HepG2 (cell line): Measurements from ENCODE around the gene BACH2. TPM values are rescaled to one million over a fixed set of nuclear protein-coding genes. Genes with fewer than 3 reads are reported as not detected.

ENCODE experiments used
- ATAC-seq: fragments of 200-7000 bp; cut with Tn5 transposase; 3 replicates; pipeline ENCODE4 v1.9.1; 2020; ENCODE audit warnings: mild to moderate bottlenecking, moderate library complexity
- BruUV-seq: library from RNA; stranded (reverse); fragments of 400-500 nt; replicated peaks from 2 replicates; lab custom pipeline; 2021; lab: Mats Ljungman, UMichigan
- CTCF ChIA-PET: fragments of 300-600 bp; formaldehyde crosslinking; extraction: SDS; loops from one replicate; lab custom pipeline; 2021; ENCODE audit warnings: low total read pairs, inconsistent platforms, low intra/inter-chr PET ratio; lab: Yijun Ruan, JAX
- POLR2A ChIA-PET: fragments of 350-600 bp; sonication (Branson Sonifier 250); formaldehyde crosslinking; loops from one replicate; lab custom pipeline; 2020; ENCODE audit warnings: antibody characterized with exemption, inconsistent platforms; lab: Yijun Ruan, JAX
- DNase-seq: peaks from one replicate; pipeline ENCODE4 v3.0.0-alpha.2; 2015; ENCODE audit warnings: low spot score
- FAIRE-seq: peaks from 3 replicates; lab custom pipeline; 2011; peaks lifted over from hg19 to GRCh38; lab: Jason Lieb, UNC
- H2AFZ ChIP-seq: one replicate; pipeline ENCODE4 v1.6.1; 2011; ENCODE audit warnings: low read length, inconsistent platforms
- H3K27ac ChIP-seq: fragments of 300-600 bp; 3 replicates; pipeline ENCODE4 v1.8.0; 2011; ENCODE audit warnings: mixed run types, mild to moderate bottlenecking, mixed read lengths, low read length, inconsistent platforms; ENCODE audit not compliant: insufficient read depth; ENCODE audit errors: extremely low read length
- H3K27me3 ChIP-seq, 2 experiments: fragments of 200-600 bp in 1 of 2; 2 replicates in 1 of 2; 3 replicates in 1 of 2; pipeline versions ENCODE4 v1.6.0 to v1.8.0; 2011; ENCODE audit warnings: low read length in 2 of 2, mild to moderate bottlenecking in 2 of 2, moderate library complexity in 2 of 2, inconsistent platforms in 1 of 2; ENCODE audit not compliant: insufficient read depth in 2 of 2, control insufficient read depth in 1 of 2
- H3K36me3 ChIP-seq, 2 experiments: fragments of 200-600 bp in 1 of 2; replicated peaks in 1 of 2; 2 replicates in 1 of 2; 3 replicates in 1 of 2; pipeline versions ENCODE4 v1.5.1 to v1.8.0; 2011; ENCODE audit warnings: low read length in 2 of 2, inconsistent platforms in 1 of 2; ENCODE audit not compliant: insufficient read depth in 2 of 2, control insufficient read depth in 1 of 2
- H3K4me1 ChIP-seq: 2 replicates; pipeline ENCODE4 v1.5.1; 2012; ENCODE audit warnings: low read length, inconsistent platforms; ENCODE audit not compliant: insufficient read depth
- H3K4me2 ChIP-seq: 2 replicates; pipeline ENCODE4 v1.6.0; 2011; ENCODE audit warnings: low read depth, low read length, inconsistent platforms
- H3K4me3 ChIP-seq, 3 experiments: fragments of 200-600 bp in 1 of 3; sonication (generic), shearing (Covaris generic) in 1 of 3; replicated peaks in 1 of 3; 2 replicates each; pipeline ENCODE4 v1.5.1; 2011 to 2016; ENCODE audit warnings: low read length in 3 of 3, inconsistent platforms in 2 of 3, low read depth in 2 of 3, mild to moderate bottlenecking in 2 of 3, control low read depth in 1 of 3, mixed read lengths in 1 of 3; ENCODE audit not compliant: insufficient read depth in 1 of 3
- H3K79me2 ChIP-seq: one replicate; pipeline ENCODE4 v1.6.1; 2011; ENCODE audit warnings: low read length, inconsistent platforms; ENCODE audit not compliant: insufficient read depth
- H3K9ac ChIP-seq: 2 replicates; pipeline ENCODE4 v1.6.0; 2011; ENCODE audit warnings: mild to moderate bottlenecking, low read depth, low read length, inconsistent platforms; ENCODE audit not compliant: insufficient read depth
- H3K9me3 ChIP-seq: 2 replicates; pipeline ENCODE4 v1.5.1; 2012; ENCODE audit warnings: mild to moderate bottlenecking, low read length
- H4K20me1 ChIP-seq: 2 replicates; pipeline ENCODE4 v1.6.0; 2011; ENCODE audit warnings: inconsistent platforms, mild to moderate bottlenecking, low read length, moderate library complexity; ENCODE audit not compliant: insufficient read depth
- ATAD3A ChIP-seq: sonication (generic); formaldehyde crosslinking; IDR thresholded peaks from 2 replicates; pipeline ENCODE4 v1.4.0; 2020; ENCODE audit warnings: missing genetic modification reagents
- CCDC6 ChIP-seq: sonication (generic); formaldehyde crosslinking; IDR thresholded peaks from 2 replicates; pipeline ENCODE4 v1.8.1; 2022; ENCODE audit warnings: mild to moderate bottlenecking, missing genetic modification reagents, moderate library complexity
- MATR3 ChIP-seq: sonication (generic); formaldehyde crosslinking; IDR thresholded peaks from 2 replicates; pipeline ENCODE4 v1.4.0; 2020; ENCODE audit warnings: missing genetic modification reagents
- NBN ChIP-seq: fragments of 450-650 bp; conservative IDR thresholded peaks from 2 replicates; pipeline ENCODE4 v1.6.1; 2017
- NR2C2 ChIP-seq: sonication (generic); formaldehyde crosslinking; IDR thresholded peaks from 2 replicates; pipeline ENCODE4 v1.4.0; 2020; ENCODE audit warnings: missing genetic modification reagents, mild to moderate bottlenecking, moderate library complexity, borderline replicate concordance
- ZBTB2 ChIP-seq: sonication (generic); formaldehyde crosslinking; IDR thresholded peaks from 2 replicates; pipeline ENCODE4 v1.8.0; 2022; ENCODE audit warnings: low read depth, missing genetic modification reagents
- ZNF30 ChIP-seq: sonication (generic); formaldehyde crosslinking; IDR thresholded peaks from 2 replicates; pipeline ENCODE4 v1.5.0; 2020; ENCODE audit warnings: mild to moderate bottlenecking, missing genetic modification reagents
- ZNF687 ChIP-seq: sonication (generic); formaldehyde crosslinking; IDR thresholded peaks from 2 replicates; pipeline ENCODE4 v1.5.1; 2020; ENCODE audit warnings: mild to moderate bottlenecking, missing genetic modification reagents, moderate library complexity
- ZSCAN5A ChIP-seq: sonication (generic); formaldehyde crosslinking; IDR thresholded peaks from 2 replicates; pipeline ENCODE4 v1.8.0; 2022; ENCODE audit warnings: mild to moderate bottlenecking, missing genetic modification reagents, borderline replicate concordance
- WGBS: methylation state at CpG from one replicate; pipeline ENCODE4 v1.1.6; 2017; ENCODE audit warnings: low lambda C conversion rate; 5-methylcytosine and 5-hydroxymethylcytosine counted together
- in situ Hi-C: cut with HindIII; loops from 2 replicates; pipeline ENCODE4 v1.10.0; 2017; ENCODE audit warnings: low pct_unique_long_range_greater_than_20kb; ENCODE audit not compliant: extremely low pct_ligation_motif_present
- intact Hi-C: fragments of 100-400 bp; cut with micrococcal nuclease; formaldehyde crosslinking; loops from one replicate; pipeline ENCODE4 v1.10.0; 2022; ENCODE audit not compliant: unreplicated experiment
- polyA plus RNA-seq, 8 experiments: library from polyadenylated mRNA; depleted of rRNA in 3 of 8; stranded (reverse) in 7 of 8; unstranded in 1 of 8; fragments of >200 nt; fragmentation: Illumina TruSeq in 4 of 8; extraction: Trizol in 4 of 8; gene quantifications; 2 replicates each; pipeline versions ENCODE4 v1.2.1 to v1.2.3, GENCODE V29; 2011 to 2016; ENCODE audit warnings: low read depth in 4 of 8, missing spikeins in 1 of 8, mixed read lengths in 1 of 8; ENCODE audit not compliant: insufficient read depth in 1 of 8
- total RNA-seq, 5 experiments: library from RNA; depleted of rRNA; stranded (reverse); fragments of >200 nt; fragmentation: Illumina TruSeq; extraction: Trizol; gene quantifications; 2 replicates each; pipeline ENCODE4 v1.2.3, GENCODE V29; 2016; ENCODE audit warnings: low read depth in 1 of 5

The BACH2 gene
- total and polyA plus RNA-seq, 2 of the 13 experiments (the other 11 are each of a cell fraction or from before 2014, with no cell fraction given): 0.01 TPM; not detected in 1

- TF ChIP-seq ZNF687 (CRISPR knock-in tag) (no peak), NBN (no peak)
- TF ChIP-seq, all 625 proteins: peak for 0
Observed at GRCh38 chr6:90097356-90097755, 199.3 kb downstream of the BACH2 start (continued).

GRCh38 chr6:90096818-90097217 is 199.8 kb downstream of the BACH2 start:
- no peak overlapping the region for H3K4me3 ChIP-seq
- DNase-seq (no peak), ATAC-seq (no peak), FAIRE-seq (no peak)
- CTCF ChIA-PET: no interaction called here
- H3K4me2 ChIP-seq: no peak overlapping the region
- no peaks in the 10 kb centered on the region for H3K79me2 ChIP-seq
- H3K27me3 ChIP-seq: peaks cover 0 to 2% of the 10 kb centered on the region in 2 experiments; a peak in 1 of 5 replicates
- WGBS: 1% methylated on average over 4 of the region's 4 CpGs
- H3K27ac ChIP-seq: no peak overlapping the region
- in situ Hi-C loops: no loop called here
- no peak overlapping the region for H3K9ac ChIP-seq
- H4K20me1 ChIP-seq: no peaks in the 10 kb centered on the region
- H3K9me3 ChIP-seq: no peaks in the 10 kb centered on the region
- H2AFZ ChIP-seq: no peak overlapping the region
- intact Hi-C loops: no loop called here
- H3K4me1 ChIP-seq: no peaks in the 10 kb centered on the region
- BruUV-seq: no TSS peak
- H3K36me3 ChIP-seq: no peaks in the 10 kb centered on the region
- POLR2A ChIA-PET: no interaction called here
- TF ChIP-seq ZSCAN5A (CRISPR knock-in tag): no peak
- no peak for TF ChIP-seq ZBTB2
- no peak for TF ChIP-seq NR2C2 (CRISPR knock-in tag)
- TF ChIP-seq ZNF30 (CRISPR knock-in tag): no peak
- TF ChIP-seq ATAD3A: no peak
- no peak for TF ChIP-seq CCDC6 (CRISPR knock-in tag)
- TF ChIP-seq MATR3 (CRISPR knock-in tag): no peak
